Stimulated activated CD4-positive, alpha-beta T cell treated with anti-CD3 and anti-CD28 coated beads, Interleukin-4, amount 100 ng/mL, for 4 hours (primary cell): ENCODE results near the gene VIPR2.
"Not testable (repeated sequence)": the region's sequence is repeated elsewhere in the genome, so short reads cannot be mapped to it uniquely, and the experiment has no call there.

Source experiments
- DNase-seq, 2 experiments: peaks; one replicate each; pipeline ENCODE4 v3.0.0-alpha.2; 2020

Gene VIPR2

DNA sequence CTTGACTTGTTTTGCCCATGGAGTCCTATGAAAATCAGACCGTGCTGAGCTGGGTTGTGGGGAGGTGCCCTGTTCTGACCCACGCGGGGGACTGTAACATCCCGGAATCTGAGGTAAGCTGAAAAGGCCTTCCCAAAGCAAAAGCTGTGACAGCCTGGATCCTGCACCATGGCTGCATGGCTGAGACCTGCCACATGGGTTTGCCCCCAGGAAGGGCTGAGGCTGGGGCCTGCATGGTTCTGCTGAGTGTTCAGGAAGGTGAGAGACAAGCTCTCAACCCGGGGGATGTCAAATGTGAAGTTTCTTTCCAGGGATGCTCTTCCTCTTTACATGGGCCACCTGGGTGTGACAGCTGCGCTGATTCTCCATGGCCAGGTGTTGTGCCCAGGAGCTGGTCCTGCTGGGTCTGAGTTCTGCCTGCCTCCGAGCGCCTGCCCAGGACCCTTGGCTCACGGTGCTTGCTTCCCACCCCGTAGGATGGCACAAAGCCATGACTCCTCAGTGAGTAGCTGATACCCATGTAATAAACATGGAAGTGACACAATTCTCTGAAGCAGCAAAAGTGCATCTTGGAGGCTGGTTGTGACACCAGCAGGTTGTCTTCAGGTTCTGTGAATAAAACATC lies 58.3 kb downstream of the VIPR2 start:
- DNase-seq = no peak

DNA sequence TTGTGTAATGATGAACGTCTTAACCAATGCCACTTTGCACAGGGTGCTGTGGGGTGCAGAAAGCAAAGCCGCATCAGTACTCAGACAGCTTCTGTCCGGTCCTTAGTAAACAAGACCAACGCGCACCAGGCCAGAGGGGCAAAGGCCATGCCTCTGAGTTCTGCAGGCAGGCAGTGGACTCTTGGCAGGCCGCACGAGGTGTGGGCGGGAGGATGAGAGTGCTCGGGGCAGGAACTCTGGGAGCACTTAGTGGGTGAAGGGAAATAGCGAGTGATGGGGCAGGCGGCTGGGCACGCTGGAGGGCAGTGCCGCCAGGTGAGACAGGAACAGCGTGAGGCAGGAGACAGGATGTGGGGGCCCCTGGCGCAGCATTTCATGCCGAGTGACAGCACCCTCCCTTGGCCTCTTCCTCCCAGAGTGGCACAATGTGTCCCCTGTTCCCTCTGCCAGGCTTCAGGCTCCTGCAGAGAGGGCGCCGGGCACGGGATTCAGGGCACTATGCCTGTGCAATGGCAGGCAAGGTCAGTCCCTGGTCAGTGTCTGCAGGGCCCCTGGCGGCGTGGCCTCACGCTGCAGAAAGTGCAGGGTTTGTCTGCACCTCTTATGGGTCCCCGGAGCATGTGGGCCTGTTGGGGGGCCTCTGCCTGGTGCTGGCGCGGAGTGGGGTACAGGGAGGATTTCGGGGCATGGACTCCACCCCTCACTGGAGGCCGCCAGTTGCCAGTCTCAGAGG lies 60.4 kb downstream of the VIPR2 start:
- no peak for DNase-seq

DNA sequence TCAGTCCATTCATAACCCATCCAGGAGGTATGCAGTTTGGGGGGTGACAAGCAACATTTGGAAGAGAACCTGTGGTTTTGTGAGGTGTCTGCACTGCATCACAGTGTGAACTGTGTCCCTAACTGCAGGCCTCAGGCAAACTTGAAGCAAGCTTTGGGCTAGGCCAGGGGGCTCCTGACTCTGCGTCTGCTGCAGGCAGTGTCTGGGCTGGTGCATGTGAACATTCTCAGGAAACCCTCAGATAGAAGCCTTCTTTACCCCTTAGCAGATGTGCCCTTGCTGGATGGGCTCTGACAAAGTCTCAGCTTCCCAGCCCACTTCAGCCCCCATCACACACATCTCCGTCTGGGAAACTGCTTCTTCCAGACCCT lies 61.0 kb downstream of the VIPR2 start:
- no peak for DNase-seq

DNA sequence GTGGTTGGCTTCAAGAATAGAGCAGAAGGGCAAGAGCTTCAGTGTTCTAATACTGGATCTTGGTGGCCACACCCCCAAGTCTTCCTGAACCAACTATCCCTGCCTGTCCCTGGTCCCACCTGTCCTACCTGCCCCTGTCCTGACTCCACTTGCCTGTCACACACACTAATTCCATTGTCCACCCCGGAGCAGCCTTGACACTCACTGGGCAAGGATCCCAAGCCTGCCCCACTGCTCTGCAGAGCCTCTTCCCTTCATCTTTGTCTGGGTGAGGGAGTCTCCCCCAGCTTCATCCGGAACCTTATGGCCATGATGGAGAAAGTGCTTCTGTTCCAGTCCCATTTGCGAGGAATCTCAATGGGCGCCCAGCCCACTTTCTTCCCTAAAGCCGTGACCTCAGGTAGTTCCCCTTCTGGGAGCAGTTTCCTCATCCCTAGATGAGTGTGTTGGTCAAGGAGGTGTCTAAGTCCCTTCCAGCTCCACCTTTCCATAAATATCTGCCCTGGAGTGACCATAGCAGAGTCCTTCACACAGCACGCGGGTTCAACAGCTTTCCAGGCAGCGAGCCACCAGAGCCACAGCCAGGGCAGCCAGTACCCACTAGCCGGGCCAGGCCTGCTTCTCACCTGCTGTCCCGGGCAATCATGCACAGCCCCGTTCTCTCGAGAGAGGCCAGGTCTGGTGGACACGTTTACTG lies 61.5 kb downstream of the VIPR2 start:
- DNase-seq = no peak

DNA sequence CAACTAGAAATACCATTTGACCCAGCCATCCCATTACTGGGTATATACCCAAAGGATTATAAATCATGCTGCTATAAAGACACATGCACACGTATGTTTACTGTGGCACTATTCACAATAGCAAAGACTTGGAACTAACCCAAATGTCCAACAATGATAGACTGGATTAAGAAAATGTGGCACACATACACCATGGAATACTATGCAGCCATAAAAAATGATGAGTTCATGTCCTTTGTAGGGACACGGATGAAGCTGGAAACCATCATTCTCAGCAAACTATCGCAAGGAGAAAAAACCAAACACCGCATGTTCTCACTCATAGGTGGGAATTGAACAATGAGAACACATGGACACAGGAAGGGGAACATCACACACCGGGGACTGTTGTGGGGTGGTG lies 62.6 kb downstream of the VIPR2 start:
- not testable (repeated sequence) for DNase-seq

DNA sequence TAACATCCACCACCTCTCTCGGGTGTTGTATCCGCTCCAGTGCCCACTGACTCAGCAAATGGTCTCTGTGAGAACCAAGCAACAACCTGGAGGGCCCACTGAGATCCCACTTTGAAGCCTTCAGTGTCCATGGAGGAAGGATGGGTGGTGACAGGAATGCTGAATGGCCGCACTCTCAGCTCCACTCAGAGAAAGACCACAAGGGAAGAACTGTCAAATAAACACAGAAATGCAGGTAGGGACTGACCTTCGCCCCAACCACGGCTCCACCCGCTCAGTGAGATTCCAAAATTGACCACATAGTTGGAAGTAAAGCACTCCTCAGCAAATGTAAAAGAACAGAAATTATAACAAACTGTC lies 65.8 kb downstream of the VIPR2 start:
- DNase-seq = no peak

DNA sequence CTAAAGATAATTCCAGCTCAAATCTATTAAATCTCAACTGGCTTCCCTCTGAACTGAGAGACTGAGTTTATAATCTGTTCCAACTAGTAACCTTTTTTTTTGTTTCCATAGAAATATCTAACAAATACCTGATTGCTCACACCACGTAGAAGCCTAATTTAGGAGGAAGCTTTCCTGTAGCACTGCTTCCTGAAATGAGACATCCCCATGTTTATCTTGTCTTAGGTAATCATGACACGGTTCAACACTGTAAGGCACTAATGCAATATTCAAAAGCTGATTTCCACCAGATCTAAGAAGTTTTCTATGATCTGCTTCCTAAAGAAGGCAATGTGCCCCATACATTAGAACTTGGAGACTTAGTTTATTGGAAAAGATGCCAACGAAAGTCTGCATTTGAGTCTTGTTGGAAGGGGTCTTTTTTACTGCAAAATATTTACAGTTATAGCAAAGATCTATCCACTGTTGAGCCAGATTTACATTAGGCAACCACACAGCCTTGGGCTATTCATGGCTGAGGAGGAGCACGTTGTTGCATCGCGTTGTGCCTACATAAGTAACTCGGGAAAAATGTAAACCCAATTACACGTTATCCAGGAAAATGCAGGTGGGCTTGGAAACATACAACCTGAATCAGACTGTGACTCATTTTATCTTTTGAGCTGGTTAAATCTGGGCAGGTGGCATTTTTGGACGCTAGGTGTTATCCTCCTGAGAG lies 66.3 kb downstream of the VIPR2 start:
- no peak for DNase-seq

DNA sequence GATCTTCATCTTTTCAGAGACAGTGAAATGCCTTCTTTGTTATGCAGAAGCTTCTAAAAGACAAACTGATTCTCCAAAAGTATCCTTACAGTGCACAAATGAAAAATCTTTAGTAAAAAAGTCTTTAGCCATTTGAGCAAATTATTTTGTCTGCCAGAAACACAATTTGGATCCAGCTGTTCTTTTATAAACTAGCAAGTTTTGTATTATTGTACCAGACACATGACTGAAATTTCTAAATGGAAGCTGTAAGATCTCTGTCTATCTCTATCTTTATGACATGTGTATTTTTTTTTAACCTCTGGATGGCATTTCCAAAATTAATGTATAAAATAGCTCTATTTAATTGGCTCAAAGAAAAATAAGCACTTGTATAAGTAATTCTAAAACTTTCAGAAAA lies 68.3 kb downstream of the VIPR2 start:
- DNase-seq = no peak

DNA sequence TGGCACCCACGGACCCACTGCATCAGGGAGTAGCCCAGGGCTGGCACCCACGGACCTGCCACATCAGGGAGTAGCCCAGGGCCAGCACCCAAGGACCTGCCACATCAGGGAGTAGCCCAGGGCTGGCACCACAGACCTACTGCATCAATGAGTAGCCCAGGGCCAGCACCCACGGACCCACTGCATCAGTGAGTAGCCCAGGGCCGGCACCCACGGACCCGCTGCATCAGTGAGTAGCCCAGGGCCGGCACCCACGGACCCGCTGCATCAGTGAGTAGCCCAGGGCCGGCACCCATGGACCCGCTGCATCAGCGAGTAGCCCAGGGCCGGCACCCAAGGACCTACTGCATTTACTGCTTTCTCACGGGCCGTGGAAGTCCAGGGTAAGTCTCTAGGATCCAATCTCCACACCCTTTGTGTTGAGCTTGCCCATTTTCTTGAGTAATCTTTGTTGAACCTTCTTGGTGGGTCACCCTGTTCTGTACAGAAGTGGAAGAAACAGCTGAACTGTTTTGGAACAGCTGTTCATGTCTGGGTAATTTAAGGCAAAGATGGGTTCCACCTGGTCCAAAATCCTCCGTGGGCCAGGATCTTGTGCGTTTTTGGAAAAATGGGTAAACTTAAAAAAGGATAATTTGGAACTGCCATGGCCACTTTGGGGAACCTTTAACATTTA lies 69.0 kb downstream of the VIPR2 start:
- no peak for DNase-seq

DNA sequence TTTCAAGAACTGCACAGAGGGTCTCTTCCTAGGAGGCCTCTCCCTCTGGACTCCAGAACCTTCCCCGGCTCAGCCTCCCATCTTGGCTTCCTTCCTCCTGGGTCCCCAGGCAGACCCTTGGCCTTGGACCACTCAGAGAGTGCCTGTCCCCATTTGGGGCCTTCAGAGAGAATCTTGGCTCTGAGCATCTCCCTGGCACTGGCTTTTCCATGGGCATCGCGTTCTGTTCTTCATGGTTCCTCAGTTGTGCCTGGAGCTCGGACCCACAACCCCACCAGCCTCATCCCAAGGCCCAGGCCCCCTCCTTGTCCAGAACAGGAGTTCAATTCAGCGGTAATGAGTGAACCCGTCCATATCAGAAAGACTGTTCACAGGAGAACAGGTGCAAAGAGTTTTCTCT lies 73.4 kb downstream of the VIPR2 start:
- DNase-seq = no peak

DNA sequence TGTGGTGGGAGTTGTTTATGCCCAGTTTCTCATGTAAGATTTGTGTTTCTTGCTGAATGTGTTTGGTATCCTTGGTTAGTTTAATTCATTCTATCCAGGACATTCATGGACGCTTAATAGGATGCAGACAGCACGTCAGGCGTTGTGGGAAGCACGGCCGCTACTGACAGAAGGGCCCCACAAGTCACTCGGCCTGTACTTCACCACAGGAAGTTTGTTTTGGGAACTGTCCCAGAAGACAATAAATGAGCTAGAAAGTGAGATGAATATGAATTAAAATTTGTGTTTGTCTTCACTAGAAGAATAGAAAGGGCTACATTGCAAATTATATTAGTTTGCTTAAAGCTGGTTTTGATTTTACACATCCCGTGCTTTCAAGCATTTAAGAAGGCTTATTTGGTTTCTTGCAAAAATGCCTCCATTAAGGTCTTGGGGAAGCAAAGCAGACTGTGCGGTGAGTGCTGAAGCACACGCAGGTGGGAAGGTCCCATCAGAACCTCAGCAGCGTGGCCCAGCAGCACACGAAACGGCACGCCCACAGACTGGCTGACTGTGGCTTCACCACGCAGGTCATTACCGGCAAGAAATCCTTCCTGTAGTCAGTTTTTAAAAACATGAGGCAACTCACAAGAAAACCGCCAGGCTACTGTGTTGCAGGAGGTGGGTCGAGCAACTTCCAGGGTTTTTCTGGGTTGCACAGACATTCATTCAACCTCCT lies 74.1 kb downstream of the VIPR2 start:
- DNase-seq = no peak

DNA sequence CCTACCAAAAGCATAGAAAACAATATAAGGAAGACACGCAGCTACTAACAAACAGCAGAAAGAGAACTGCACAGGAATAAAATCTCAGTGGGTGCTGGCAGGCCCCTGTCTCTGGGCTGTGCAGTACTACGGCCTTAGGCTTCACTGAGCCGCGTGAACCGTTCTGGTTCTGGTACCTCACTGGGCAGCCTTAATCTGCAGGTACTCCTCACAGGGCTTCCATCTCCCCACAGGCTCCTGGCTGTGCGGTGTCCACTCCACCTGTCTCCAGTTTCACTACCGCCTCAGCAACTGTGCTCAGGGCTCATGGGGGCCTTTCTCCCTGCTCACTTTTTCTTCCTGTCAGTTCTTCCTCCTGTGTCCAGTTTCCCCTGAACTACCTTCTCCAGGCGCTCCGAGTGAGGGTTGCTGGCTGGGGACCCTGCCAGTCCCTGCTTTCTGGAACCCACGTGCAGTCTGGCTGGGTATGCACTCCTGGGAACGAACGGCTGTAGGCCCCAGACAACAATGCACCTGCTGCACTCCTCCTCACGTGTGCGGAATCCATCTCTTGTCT lies 75.7 kb downstream of the VIPR2 start:
- DNase-seq = no peak

DNA sequence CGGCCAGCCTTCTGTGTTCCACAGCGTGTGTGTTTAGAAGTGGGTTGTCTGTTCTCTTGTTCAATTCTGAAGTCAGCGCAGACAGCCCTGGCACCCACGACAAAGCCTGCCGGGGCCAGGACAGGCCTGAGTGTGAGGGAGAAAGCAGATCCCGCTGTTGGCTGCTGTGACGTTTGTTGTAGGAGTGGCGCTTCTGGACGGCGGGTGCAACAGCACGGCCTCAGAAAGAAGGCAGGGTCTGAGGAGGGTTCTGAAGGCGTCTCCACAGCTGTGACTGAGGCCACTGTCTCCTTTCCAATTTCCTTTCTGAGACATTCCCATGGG lies 76.2 kb downstream of the VIPR2 start:
- DNase-seq = no peak

DNA sequence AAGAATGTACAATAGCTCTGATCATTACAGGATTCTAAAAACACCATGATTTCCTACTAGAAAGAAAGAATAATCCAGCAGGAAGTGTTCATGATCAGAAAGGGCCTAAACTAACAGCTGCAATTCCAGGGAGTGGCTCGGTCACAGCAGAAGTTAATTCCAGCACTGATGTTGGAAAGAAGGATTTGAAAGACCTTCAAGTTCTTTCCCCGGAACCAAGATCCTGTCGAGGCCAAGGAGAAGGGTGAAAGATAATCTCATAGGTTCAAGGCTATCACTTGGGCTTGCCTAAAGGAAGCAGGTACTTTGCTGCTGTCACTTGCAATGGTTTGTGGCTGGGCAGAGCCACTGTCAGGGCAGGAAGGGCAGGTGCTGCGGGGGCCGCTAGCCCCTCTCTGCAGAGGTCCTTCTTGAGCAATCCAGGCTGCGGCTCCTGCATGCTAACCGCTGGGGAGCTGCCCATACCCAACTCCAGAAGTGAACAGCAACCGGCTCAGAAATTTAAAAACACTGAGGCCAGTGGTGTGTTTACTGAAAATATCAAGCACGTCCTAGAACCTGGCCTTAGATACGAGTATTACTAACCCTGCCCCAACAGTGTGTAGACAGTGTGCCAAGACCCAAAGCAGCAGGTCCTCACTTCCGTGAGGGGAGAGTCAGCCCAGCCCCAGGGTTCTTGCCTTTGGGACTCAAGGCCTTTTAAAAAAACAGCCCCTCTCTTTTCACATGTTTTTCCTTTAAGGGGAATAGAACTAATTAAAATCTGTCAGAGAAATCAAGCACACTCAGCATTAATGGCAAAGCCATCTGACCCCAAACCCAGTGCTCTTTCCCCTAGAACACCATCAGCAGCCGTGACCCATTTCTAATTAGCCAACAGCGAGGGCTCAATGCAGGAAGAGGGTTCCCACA lies 76.8 kb downstream of the VIPR2 start:
- no peak for DNase-seq

DNA sequence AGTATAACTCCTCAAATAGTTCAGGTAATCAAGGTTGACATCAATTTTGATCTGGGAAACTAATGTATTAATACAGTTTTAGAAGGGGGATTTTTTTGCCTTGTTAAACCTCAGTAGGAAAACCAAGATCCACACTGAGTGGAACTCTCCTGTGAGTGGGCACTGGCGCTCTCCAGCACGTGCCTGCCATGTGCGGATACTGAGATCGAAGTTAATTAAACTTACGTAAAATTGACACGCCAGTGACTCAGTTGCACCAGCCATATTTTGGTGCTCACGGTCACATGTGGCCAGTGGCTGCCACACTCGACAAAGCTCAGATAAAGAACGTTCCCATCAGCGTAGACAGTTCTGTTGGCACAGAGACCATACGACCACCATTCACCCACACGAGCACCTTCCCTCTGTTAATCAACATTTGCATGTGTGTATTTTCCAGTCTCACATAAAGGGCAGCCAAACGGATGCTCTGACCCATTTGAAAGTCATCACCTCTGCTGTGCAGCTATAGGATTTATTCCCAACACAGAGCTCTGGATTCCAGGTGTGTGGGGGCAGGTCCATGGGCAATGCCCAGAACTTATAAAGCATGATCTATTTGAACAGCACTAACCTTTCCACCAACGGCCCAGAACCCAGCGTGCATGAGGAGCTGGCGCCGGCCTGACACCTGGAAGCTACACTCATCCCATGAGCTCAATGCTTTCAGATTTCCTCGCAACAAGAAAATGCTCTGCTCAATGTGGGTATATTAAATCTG lies 77.7 kb downstream of the VIPR2 start:
- no peak for DNase-seq

DNA sequence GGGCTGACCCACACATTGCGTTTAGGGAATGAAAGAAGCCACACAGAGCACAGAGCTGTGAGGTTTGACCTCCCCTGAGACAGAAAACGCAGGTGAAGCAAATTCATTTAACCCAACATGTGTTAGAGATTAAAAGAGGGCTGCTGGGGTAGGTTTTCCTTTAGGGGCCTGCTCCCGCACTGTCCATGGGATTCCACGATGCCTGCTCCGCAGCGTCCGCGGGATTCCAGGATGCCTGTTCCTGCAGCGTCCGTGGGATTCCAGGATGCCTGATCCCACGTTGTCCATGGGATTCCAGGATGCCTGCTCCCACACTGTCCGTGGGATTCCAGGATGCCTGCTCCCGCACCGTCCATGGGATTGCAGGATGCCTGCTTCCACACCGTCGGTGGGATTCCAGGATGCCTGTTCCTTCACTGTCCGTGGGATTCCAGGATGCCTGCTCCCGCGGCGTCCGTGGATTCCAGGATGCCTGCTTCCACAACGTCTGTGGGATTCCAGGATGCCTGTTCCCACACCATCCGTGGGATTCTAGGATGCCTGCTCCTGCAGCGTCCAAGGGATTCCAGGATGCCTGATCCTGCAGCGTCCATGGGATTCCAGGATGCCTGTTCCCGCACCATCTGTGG lies 78.7 kb downstream of the VIPR2 start:
- DNase-seq = no peak

DNA sequence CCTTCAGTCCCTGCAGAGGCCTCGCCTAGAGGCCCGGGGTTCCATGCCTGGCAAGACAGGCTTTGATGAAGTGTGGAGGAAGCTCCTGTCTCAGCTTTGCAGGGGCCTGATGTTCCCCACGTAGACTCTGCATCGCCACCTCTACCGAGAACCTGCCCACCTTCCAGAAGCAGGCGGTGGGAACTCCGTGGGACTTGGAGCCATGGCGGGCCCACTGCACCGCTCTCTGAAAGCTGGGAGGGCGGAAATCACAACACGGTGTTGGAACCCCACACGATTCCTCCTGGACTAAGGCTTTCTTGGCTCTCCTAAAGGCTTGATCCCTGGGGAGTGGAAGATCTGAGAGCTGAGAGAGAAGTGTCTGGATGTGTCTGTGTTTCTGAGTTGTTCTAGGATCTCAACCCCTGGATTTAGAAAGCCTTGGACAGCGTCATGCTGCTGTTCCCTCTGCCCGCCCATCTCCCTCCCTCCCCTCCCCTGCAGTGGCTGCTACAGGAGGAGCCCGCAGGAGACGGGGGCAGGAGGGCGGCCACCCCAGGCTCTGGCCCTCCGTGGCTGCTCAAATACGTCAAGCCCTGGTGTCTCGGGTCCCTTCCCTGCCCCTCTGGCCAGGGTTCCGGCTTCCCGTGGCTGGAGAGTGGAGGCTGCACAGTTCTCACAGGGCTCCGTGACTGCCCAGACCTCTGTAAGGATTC lies 79.7 kb downstream of the VIPR2 start:
- DNase-seq = no peak

DNA sequence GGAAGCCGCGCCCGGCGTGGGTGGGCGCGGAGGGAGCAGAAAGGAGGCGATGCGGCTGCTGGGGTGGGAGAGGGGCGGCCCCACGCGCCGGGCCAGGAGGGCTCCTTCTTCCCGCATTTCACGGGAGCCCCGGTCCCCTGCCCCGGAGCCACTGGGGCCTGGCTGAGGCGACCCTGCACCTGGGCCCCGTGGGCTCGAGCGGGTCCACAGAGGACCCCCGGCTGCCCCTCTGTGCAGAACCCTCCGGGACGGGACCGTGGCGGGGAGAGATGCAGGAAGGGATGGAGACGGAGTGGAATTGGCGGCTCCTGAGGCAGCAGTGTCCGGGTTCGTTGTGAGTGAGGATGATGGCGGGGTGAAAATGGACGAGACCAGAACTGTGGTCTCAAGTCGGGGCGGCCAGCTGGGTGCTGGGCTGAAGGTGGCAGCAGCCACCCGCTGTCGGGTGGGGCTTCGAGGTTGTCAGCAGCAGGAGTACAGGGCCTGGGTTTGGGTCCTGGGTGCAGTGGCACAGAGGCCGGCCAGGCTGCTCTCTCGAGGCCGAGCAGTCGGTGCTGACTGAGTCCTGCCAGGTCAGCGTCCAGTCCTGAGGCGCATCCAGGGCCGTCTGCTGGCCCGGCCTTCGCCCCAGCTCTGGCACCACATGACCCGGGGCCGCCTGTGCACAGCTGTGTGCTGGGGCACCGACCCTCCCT lies 80.4 kb downstream of the VIPR2 start:
- no peak for DNase-seq
